Endometrium (tissue), 2 donors: Measurements from ENCODE around the gene PPEF1.
"Not testable (repeated sequence)": the region's sequence is repeated elsewhere in the genome, so short reads cannot be mapped to it uniquely, and the experiment has no call there.

Source experiments
- FAIRE-seq: peaks from 2 replicates; lab custom pipeline; 2012; peaks lifted over from hg19 to GRCh38; lab: Jason Lieb, UNC
- donor health status: control.
- donor health status: control.

PPEF1 gene

DNA sequence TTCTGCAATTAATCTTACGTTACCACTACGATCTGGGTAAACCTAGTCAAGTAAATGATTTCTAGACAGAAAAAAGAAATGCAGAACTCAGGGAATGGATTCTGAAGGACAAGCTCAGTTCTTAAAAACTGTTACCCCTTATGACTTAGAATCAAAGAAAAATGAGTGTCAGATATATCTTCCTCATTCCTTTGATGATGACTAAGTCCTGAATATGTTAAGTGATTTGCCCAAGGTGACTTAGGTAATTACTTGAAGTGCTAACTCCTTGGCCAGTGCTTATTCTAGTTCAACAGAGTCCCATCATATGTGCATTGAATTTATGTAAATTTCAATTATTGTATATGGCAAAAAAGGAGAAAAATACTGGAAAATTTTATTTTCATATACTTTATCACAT is 92.5 kb downstream of the PPEF1 start:
- FAIRE-seq, result no peak

DNA sequence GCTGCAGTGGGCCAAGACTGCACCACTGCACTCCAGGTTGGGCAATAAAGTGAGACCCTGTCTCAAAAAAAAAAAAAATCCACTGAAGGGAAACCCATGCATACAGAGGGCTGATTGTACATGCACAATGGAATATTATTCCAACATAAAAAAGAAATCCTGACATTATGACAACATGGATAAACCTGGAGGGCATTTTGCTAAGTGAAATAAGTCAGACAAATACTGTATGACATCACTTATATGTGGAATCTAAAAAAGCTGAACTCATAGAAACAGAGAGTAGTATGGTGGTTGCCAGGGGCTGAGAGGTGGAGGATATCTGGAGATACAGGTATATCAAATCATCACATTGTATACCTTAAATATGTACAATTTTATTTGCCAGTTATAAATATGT is 102.2 kb downstream of the PPEF1 start:
- FAIRE-seq, result no peak

DNA sequence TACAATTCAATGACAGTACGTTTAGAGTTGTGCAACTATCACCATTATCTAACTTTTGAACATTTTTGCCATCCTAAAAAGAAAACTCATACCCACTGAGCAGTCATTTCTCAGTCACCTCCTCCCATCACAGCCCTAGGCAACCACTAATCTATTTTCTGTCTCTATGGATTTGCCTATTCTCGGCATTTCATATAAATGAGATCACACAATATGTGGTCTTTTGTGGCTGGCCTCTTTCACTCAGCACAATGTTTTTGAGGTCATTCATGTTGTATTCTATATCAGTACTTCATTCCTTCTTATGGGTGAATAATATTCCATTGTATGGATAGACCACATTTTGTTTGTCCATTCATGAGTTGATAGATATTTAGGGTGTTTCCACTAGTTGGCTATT is 103.0 kb downstream of the PPEF1 start:
- FAIRE-seq, result no peak

DNA sequence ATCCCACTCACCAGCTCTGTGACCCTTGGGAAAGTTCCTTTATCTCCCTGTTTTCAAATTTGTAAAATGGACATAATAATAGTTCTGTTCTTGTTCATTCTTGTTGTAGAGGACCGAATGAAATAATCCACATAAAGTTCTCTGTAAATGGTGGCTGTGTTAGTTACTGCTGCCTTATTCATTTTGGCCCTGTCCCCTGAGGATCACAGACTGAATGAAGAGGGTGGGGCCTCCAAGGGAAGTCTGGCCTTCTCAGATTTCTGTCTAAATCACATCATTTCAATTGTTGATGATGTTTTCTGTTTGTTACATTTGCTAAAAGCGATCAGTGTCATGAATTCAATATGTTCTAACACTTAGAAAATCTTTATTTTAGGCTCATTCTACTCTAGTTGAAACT is 117.9 kb downstream of the PPEF1 start:
- no peak for FAIRE-seq

DNA sequence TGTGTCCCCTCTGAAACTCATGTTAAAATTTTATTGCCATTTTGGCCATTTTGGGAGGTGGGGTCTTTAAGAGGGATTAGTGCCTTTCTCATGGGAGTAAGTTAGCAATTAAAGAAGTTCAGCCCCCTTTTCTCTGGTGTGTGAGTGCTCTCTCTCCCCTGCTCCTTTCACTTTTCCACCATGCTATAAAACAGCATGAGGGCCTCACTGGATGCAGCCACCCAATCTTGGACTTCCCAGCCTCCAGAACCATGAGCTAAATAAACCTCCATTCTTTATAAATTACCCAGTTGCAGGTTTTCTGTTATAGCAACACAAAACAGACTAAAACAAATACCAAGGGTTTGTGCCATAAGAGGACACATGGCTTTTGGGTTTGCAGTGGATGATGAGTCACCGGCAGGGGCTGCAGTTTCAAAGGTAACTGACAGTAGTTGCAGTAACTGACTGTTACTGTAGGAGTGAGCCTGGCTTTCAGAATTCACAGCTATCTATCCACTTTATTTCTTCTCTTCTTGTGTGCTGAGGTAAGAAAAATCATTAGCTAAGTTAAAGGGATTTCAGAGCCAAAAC is 121.5 kb downstream of the PPEF1 start:
- no peak for FAIRE-seq

DNA sequence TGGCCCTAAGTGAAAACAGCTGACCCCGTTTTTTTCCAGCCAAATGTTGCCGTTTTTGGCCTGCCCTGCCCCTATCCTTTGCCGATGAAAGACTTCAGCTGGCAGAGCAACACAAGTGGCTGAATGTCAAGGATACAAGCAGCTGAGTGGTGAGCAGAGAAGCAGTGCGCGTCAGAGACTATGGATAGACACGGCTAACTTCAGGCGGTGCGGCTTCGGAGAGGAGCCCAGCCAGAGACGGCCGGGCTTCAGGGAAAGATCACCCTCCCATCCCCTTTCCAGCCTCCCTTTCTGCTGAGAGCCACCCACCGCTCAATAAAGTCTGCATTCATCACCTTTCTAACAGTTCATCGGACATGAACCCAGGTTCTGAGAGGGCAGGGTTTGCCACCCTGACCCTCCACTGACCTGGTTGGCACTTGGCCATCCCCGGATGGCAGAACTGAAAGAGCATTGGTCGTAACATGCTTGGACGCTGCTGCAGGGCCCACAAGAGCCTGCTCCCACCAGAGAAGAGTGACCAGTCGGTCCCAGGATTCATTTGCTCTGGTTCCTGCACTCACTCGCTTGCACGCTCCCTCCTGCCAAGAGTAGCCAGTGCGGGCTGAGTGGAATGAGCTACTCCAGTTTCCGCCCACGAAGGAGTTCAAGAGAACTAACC is 125.8 kb downstream of the PPEF1 start:
- no peak for FAIRE-seq

DNA sequence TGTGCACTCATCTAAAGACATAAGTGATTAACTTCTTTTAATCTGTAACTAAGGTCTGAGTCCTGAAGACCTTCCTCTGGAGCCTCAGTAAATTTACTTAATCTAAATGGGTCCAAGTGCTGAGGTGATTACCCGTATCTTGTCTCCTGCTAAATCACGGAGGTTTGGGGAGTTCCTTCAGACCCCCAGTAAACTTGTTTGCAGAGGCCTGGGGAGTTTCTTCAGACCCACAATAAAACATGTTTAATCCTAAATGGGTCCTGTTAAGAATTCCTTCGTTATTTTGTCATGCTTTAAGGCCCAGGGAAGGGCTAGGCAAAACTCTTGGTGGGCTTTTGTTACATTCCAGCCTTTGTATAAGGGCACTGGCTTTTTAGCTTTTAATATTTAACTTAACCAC is 140.5 kb downstream of the PPEF1 start:
- not testable (repeated sequence) for FAIRE-seq

DNA sequence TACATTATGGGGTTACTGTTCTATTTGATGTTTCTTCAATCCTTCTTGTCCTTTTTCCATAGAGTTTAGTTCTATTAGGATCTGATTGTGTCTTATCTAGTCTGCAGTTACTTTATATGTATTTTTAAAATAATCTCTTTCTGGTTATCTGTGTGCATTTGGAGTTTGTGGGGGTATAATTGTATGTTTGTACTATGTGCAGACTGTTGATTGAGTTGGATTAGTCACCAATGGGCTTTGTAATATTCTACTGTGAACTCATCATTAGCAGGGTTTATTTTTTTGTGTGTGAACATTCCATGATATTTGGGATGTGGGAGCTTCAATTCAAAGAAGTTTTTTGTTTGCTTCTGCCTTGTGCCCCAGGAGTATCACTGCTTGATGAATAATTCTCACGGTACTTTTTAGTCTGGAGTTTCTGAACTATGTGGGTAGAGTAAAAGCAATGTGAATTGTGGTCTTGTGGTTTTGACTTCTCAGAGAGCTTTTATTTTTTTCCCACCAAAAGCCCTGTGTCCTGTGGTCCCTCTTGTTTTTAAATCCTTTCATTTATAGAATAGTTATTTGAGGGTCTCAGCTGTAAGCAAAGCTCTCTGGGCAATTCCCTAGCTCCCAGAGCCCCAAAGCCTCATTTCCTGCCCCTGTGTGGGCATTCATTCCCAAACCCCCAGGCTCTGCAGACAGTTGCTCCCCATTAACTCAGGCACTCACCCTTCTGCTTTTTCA is 148.6 kb downstream of the PPEF1 start:
- no peak for FAIRE-seq

DNA sequence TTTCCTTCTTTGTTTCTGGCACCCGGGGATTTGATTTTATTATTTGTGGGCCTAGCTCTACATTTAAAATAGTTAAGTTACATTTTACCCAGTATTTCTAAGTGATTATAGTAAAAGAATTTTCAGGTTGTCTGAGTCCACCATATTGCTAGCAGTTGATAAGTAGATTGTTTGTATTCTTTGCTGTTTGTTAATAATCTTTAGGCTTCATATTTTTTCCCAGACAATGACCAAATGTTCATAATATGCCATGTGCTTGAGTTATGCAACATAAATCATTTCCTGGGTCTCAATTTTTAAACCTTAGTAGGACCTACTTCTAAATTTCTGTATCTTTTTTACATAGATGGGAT is 149.2 kb downstream of the PPEF1 start:
- no peak for FAIRE-seq

DNA sequence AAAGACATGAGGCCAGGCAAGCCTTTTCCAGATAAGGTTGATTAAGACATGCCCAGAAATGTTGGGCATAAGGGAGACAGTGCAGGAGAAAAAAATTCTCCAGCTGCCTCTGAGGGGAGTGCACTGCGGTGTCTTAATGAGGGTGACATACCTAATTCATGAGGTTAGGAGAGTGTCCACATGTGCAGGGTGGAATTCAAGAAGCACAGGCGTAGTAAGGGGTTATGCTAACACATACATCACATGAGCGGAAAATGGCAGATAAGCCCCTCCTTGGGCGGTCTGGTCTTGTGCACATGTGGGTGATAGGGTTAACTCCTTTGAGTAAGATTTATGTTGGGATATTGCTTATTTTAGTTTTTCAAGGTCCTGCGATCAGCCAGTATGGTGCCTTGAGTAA is 154.1 kb downstream of the PPEF1 start:
- FAIRE-seq, result no peak

DNA sequence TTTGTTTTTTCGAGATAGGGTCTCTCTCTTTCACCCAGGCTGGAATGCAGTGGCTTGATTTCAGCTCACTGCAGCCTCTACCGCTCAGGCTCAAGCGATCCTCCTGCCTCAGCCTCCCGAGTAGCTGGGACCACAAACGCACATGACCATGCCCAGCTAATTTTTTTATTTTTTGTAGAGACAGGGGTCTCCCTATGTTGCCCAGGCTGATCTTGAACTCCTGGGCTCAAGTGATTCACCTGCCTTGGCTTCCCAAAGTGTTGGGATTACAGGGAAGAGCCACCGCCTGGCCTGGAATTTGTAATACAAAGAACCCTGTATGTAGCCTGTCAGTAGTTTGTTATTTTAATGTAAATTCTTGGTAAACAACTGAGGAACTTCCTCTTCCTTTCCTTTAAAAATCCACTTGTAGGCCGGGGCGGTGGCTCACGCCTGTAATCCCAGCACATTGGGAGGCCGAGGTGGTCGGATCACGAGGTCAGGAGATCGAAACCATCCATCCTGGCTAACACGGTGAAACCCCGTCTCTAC is 157.0 kb downstream of the PPEF1 start:
- FAIRE-seq, result no peak

DNA sequence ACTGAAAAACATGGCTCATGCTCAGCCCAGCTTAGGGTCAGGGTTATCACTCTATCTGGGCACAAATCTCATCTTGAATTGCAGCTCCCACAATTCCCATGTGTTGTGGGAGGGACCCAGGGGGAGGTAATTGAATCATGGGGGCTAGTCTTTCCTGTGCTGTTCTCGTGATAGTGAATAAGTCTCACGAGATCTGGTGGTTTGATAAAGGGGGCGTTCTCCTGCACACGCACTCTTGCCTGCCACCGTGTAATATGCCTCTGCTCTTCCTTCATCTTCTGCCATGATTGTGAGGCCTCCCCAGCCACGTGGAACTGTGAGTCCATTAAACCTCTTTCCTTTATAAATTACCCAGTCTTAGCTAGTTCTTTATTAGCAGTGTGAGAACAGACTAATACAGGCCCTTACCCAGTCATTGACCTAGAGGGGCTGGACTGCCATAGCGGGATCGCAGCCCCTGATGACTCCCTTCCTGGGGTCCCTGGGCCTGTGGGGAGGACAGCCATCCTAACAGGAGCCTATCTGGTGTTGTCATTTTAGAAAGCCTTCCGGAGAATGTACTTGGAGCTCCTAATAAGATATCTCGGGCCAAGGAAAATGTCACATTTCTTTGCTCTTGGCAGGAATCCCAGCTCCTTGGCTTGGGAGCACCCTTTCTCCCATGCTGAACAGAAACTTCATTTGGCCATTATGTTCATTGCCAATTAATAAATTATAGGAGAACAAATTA is 163.9 kb downstream of the PPEF1 start:
- FAIRE-seq, result no peak

DNA sequence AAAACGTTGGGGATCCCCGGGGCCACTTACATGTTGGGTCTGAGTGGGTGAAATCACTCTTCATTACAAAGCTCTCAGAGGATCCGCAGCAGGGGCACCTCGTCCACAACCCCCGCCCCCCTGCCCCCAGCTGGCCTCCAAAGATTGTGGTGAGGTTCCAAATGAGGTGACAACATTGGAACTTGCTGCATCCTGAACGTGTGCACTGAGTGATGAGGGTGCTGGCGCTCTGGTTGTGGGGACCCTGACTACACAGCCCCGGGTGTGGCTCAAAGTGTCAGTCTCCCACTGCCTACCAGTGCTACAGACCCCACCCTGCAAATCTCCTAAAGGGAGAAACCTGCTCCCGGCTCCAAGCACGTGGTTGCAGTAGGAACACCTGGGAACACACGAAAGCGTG is 164.5 kb downstream of the PPEF1 start:
- no peak for FAIRE-seq

DNA sequence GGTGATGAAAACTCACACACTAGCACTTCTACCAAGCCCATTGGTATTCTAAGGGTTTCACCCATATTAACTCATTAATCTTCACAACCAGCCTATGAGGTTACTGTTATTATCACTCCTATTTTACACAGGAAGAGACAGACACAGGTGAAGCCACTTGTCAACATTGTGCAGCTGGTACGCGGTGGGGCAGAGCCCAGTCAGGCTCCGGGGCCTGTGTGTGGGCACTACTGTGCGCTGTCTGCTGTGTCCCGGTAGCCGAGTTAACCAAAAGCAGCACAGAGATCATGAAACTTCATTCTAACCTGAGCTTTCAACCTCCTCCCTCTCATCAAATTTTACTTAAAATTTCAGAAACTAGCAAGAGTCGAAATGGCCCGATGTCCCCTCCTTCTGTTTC is 165.2 kb downstream of the PPEF1 start:
- no peak for FAIRE-seq

DNA sequence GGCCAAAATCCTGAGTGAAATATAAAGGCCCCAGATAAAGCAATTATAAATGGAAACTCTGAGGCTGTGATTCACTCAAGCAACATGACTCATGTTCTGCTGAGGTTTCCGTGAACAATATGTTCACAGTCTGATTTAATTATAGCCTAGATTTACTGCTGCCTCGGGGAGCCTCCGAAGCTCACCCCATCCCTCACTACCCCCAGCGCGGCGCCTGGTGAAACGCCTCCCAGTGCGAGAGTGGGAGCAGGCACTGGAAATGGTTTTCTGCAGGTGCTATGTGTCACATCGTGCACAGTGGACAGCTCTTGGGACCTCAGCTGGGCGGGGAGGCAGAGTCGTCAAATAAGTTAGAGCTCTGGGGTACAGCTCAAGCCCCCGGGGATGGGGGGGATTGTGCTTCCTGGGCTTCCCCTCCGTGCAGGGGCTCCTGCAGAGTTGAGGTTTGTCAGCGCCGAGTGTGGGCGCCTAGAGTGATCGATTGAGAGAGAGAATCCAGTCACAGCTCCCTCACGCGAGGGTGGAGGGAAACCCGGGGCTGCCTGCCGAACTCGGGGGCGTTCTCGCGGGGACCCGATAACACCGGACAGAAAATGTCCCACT is 165.8 kb downstream of the PPEF1 start:
- FAIRE-seq, result no peak

DNA sequence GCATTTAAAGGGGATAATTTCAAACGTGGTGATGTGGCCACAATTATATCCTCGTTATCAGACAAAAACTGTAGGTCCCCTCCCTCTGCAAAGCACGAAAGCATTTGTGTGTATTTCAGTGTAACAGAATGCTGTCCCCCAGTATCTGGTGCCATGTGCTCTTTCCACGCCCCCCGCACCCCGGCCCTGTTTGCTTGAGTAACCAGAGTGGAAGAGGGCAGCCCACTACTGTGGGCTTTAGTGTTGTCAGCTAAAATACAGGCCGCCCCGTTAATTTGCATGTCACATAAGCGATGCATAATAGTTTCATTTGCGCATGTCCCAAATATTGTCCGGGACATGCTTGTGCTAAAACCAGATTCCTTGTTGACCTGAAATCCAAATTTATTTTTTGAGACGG is 166.4 kb downstream of the PPEF1 start:
- FAIRE-seq, result no peak

DNA sequence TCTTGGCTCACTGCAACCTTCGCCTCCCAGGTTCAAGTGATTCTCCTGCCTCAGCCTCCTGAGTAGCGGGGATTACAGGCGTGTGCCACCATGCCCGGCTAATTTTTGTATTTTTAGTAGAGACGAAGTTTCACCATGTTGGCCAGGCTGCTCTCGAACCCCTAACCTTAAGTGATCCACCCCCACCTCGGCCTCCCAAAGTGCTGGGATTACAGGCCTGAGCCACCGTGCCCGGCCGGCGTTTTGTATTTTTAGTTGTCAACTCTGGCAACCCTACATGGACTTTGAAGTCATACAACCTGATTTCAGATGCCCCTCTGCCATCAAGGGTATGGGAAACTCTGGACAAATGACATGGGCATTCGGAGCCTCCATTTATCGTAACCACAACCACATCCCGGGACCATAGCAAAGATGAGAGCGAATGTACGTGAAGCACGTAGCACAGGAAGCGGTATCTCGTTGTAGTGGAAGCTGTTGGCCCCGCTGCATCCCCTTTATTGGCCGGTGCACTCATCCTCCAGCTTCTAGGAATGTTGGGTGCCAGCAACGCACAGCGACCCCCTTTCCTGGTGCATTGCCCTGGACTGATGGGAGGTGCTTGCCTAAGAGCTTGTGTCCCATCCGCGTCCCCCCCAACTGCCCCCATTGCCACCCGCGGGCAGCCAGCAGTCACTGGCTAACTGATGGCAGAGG is 167.3 kb downstream of the PPEF1 start:
- FAIRE-seq, result no peak

DNA sequence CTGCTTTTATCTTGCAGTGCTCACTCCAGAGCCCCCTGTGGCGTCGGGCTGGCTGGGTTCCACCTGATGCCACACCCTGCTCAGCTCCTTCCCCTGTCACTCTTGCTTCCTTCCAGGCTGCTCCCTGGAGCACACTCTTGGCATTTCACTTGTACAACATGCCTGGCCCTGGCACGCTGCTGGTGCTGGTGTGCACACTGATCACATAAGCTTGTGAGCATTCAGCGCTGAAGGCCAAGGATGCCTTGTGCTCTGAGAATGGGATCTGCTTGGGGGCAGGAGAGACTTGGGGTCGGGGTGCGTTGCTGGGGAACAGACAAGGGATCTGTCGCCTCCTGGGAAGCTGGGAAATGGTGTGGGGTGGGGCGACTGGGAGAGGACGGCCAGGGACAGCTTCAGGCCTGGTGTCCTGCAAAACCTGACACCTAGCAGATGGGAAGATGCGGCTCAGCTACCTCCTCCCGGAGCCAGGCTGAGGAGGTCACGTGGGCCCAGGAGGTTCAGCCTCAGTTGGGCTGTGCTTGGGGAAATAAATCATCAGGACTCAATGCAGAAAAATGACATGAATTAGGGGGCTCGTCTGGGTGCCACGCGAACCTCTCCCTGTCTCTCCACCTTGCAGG is 167.9 kb downstream of the PPEF1 start:
- no peak for FAIRE-seq

DNA sequence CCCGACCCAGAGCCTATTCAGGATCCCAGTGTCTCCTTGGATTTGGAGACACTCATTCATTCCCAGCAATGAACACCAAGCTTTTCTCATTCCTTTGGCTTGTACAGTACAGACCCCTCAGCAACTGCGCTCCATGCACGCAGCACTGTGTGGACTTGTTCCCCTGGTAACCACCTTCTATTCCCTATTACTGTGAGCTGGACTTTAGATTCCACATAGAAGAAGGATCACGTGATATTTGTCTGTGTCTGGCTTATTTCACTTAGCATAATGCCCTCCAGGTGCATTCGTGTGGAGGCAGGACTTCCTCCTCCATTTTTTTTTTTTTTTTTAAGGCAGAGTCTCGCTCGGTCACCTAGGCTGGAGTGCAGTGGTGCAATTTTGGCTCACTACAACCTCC is 170.0 kb downstream of the PPEF1 start:
- no peak for FAIRE-seq
